HG03103 (cell line): ENCODE data around the gene SP100.
"Not testable (repeated sequence)": the region's sequence is repeated elsewhere in the genome, so short reads cannot be mapped to it uniquely, and the experiment has no call there.

Experiments used
- ATAC-seq: cut with Tn5 transposase; IDR thresholded peaks from one replicate; pipeline ENCODE4 v1.9.1; 2021; ENCODE audit warnings: low read depth; ENCODE audit not compliant: unreplicated experiment

Gene SP100

GRCh38 chr2:230418341-230419016 is 2.5 kb downstream of the SP100 start:
- no peak for ATAC-seq

GRCh38 chr2:230419181-230419580 is 3.2 kb downstream of the SP100 start:
- no peak for ATAC-seq

GRCh38 chr2:230422149-230422548 is 6.1 kb downstream of the SP100 start:
- ATAC-seq, result no peak

- ATAC-seq, result no peak
These were observed 8.0 kb downstream of the SP100 start for GRCh38 chr2:230423851-230424458.

GRCh38 chr2:230425377-230425776 is 9.4 kb downstream of the SP100 start:
- ATAC-seq, result no peak

- ATAC-seq, result no peak
These were observed 13.5 kb downstream of the SP100 start for GRCh38 chr2:230429513-230429912.

GRCh38 chr2:230430957-230431910 is 15.2 kb downstream of the SP100 start:
- no peak for ATAC-seq

- no peak for ATAC-seq
These were observed 18.8 kb downstream of the SP100 start for GRCh38 chr2:230434677-230435324.

- no peak for ATAC-seq
These were observed 19.4 kb downstream of the SP100 start for GRCh38 chr2:230435431-230435830.

- not testable (repeated sequence) for ATAC-seq
These were observed 23.1 kb downstream of the SP100 start for GRCh38 chr2:230439121-230439520.

GRCh38 chr2:230439590-230439989 is 23.6 kb downstream of the SP100 start:
- ATAC-seq, result no peak

- ATAC-seq, result no peak
These were observed 25.4 kb downstream of the SP100 start for GRCh38 chr2:230441227-230441897.

GRCh38 chr2:230443541-230443940 is 27.5 kb downstream of the SP100 start:
- ATAC-seq, result no peak

GRCh38 chr2:230444832-230445231 is 28.8 kb downstream of the SP100 start:
- no peak for ATAC-seq

- ATAC-seq, result no peak
These were observed 31.0 kb downstream of the SP100 start for GRCh38 chr2:230447036-230447435.

- peak; percentile 73 for ATAC-seq
These were observed 31.8 kb downstream of the SP100 start for GRCh38 chr2:230447455-230448451.

- no peak for ATAC-seq
These were observed 34.0 kb downstream of the SP100 start for GRCh38 chr2:230449901-230450467.

GRCh38 chr2:230453006-230453405 is 37.0 kb downstream of the SP100 start:
- ATAC-seq, result no peak
